ENCODE results near the gene ABCD2. TPM values are rescaled to one million over a fixed set of nuclear protein-coding genes. Genes with fewer than 3 reads are reported as not detected.
"Not testable (repeated sequence)": the region's sequence is repeated elsewhere in the genome, so short reads cannot be mapped to it uniquely, and the experiment has no call there.

Gene ABCD2
- total RNA-seq, 2 donors from 2014 or later, result under 0.01 to 2.0 TPM

DNA sequence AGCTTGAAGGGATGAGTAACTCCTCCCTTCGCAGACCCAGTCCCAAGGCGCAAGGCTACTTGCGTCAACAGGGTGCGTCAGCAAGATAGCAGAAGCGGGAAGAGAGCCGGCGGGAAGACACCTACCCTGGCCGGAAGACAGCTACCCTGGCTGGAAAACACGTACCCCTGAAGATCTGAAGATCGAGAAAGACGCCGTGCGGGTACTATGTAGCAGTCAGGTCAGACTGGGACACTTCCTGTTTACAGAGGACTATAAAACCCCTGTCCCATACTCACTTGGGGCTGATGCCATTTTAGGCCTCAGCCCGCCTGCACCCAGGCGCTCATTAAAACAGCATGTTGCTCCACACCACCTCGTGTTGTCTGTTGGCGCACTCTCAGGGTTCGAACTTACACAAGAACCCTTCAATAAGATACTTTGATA lies 80.9 kb downstream of the ABCD2 start:
- no peaks in the 10 kb centered on the region for H3K36me3 ChIP-seq (replicated peaks in 1 of 2; ENCODE audit: insufficient read depth in 1 of 2, low read depth in 2 of 2)

DNA sequence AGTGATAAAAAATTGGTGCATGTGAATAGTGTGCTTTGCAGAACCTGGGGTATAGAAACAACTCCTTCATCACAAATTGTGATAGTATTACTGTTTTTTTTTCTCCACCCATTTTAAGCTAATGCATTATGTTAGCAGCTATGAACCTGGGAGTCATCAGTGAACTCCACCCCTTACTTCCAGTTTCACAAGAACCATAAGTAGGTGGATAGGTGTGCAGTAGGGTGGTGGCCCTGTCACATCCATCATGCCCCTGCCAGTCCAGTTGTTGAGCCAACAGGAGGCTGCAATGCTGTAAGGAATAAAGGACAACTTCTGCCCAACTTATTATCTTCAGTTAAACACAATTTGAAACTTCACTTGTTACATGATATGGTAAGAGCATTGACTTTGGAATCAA lies 85.7 kb downstream of the ABCD2 start:
- H3K27ac ChIP-seq, result no peak overlapping the region
- H3K36me3 ChIP-seq (replicated peaks in 1 of 2; ENCODE audit: insufficient read depth in 1 of 2, low read depth in 2 of 2), result no peaks in the 10 kb centered on the region
- no peak for ATAC-seq
- intact Hi-C loops (cut with DNase I), result no loop called here
- no peak for TF ChIP-seq POLR2A (IDR thresholded peaks at IDR 0.05)
- TF ChIP-seq, protein P1, sequence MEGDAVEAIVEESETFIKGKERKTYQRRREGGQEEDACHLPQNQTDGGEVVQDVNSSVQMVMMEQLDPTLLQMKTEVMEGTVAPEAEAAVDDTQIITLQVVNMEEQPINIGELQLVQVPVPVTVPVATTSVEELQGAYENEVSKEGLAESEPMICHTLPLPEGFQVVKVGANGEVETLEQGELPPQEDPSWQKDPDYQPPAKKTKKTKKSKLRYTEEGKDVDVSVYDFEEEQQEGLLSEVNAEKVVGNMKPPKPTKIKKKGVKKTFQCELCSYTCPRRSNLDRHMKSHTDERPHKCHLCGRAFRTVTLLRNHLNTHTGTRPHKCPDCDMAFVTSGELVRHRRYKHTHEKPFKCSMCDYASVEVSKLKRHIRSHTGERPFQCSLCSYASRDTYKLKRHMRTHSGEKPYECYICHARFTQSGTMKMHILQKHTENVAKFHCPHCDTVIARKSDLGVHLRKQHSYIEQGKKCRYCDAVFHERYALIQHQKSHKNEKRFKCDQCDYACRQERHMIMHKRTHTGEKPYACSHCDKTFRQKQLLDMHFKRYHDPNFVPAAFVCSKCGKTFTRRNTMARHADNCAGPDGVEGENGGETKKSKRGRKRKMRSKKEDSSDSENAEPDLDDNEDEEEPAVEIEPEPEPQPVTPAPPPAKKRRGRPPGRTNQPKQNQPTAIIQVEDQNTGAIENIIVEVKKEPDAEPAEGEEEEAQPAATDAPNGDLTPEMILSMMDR (IDR thresholded peaks at IDR 0.05), result no peak
- no peak for DNase-seq
- H3K9me3 ChIP-seq, result no peaks in the 10 kb centered on the region
- H3K4me3 ChIP-seq, result no peak overlapping the region
- no peaks in the 10 kb centered on the region for H3K4me1 ChIP-seq
- no peaks in the 10 kb centered on the region for H3K27me3 ChIP-seq

More for the DNA sequence above, 80.9 kb downstream of the ABCD2 start:
- ATAC-seq (no peak), DNase-seq (no peak)
- H3K4me3 ChIP-seq, result no peak overlapping the region
- no peaks in the 10 kb centered on the region for H3K4me1 ChIP-seq
- intact Hi-C loops (cut with DNase I), result no loop called here
- no peak for TF ChIP-seq POLR2A (IDR thresholded peaks at IDR 0.05)
- 93 to 94% methylated on average over 17 to 18 of the region's 18 CpGs for WGBS, 2 donors
- no peak overlapping the region for H3K27ac ChIP-seq
- H3K27me3 ChIP-seq, result no peaks in the 10 kb centered on the region
- no peaks in the 10 kb centered on the region for H3K9me3 ChIP-seq

DNA sequence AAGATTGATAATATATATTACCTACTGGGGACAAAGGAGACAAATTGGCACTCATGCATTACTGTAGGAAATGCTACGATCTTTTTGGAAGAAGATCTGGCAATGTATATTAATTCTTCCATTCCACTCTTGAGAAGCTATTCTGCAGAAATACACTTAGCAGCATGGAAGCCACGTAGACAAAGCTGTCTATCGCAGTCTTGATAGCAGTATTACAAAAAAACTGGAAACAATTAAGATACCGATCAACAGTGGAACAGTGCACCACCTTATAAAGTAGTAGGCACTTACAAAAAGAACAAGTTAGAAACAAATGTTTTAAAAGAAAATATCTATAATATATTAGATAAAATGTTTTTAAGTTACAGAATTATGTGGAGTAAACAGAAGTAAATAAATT lies 87.2 kb downstream of the ABCD2 start:
- no peak for ATAC-seq
- TF ChIP-seq, protein P1 (IDR thresholded peaks at IDR 0.05), result no peak
- TF ChIP-seq POLR2A (IDR thresholded peaks at IDR 0.05), result no peak
- WGBS, 2 donors, result 70% methylated on average over 4 of the region's 4 CpGs
- no peak for DNase-seq
- no peaks in the 10 kb centered on the region for H3K4me1 ChIP-seq
- no peaks in the 10 kb centered on the region for H3K9me3 ChIP-seq
- no peaks in the 10 kb centered on the region for H3K36me3 ChIP-seq (replicated peaks in 1 of 2; ENCODE audit: insufficient read depth in 1 of 2, low read depth in 2 of 2)
- no peaks in the 10 kb centered on the region for H3K27me3 ChIP-seq
- H3K4me3 ChIP-seq, result no peak overlapping the region
- intact Hi-C loops (cut with DNase I), result no loop called here
- no peak overlapping the region for H3K27ac ChIP-seq

DNA sequence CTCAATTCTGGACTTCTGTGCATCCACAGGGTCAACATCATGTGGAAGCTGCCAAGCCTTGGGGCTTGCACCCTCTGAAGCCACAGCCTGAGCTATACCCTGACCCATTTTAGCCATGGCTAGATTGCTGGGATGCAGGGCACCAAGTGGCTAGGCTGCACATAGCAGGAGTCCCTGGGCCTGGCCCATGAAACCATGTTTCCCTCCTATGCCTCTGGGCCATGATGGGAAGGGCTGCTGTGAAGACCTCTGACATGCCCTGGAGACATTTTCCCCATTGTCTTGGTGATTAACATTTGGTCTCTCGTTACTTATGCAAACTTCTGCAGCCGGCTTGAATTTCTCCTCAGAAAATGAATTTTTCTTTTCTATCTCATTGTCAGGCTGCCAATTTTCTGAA lies 92.6 kb downstream of the ABCD2 start:
- no peak overlapping the region for H3K4me3 ChIP-seq
- peaks cover 0 to 8% (median 0%) of the 10 kb centered on the region in 3 donors for H3K9me3 ChIP-seq
- intact Hi-C loops (cut with DNase I), result no loop called here
- WGBS, 2 donors, result 82 to 90% methylated on average over 2 of the region's 2 CpGs
- no peak for DNase-seq
- no peaks in the 10 kb centered on the region for H3K36me3 ChIP-seq (replicated peaks in 1 of 2; ENCODE audit: insufficient read depth in 1 of 2, low read depth in 2 of 2)
- H3K27me3 ChIP-seq, result no peaks in the 10 kb centered on the region
- no peaks in the 10 kb centered on the region for H3K4me1 ChIP-seq
- no peak for TF ChIP-seq POLR2A (IDR thresholded peaks at IDR 0.05)
- TF ChIP-seq, protein P1 (IDR thresholded peaks at IDR 0.05), result no peak
- no peak overlapping the region for H3K27ac ChIP-seq
- no peak for ATAC-seq

DNA sequence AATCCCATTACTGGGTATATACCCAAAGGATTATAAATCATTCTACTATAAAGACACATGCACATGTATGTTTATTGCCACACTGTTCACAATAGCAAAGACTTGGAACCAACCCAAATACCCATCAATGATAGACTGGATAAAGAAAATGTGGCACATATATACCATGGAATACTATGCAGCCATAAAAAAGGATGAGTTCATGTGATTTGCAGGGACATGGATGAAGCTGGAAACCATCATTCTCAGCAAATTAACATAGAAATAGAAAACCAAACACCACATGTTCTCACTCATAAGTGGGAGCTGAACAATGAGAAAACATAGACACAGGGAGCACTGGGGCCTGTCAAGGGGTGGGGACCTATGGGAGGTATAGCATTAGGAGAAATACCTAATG lies 97.4 kb downstream of the ABCD2 start:
- DNase-seq; intact Hi-C loops (cut with DNase I); H3K9me3 ChIP-seq; H3K36me3 ChIP-seq (replicated peaks in 1 of 2; ENCODE audit: insufficient read depth in 1 of 2, low read depth in 2 of 2); H3K4me3 ChIP-seq; H3K27me3 ChIP-seq; ATAC-seq; H3K27ac ChIP-seq; H3K4me1 ChIP-seq: not testable (repeated sequence)

DNA sequence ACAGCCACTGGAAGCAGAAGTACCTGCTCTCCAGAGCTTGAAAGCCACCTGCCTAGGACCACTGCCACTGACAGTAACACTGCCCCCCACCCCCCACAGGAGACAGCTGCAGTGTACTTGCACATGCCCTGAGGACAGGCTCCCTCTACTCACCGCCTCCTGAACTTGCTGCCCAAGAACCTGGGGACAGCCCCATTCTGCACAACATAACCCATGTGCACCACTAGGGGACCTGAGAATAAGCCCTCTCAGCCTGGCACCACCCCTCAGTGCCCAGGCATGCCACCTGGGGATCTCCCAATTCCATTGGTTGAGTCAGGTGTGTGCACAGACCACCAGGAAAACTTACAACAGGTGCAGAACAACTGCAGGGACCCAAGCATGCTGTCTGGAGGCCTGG lies 109.6 kb downstream of the ABCD2 start:
- ATAC-seq (no peak), DNase-seq (no peak)
- Histone ChIP-seq H3K9me3 (peaks cover 0 to 6% (median 0%) of the 10 kb centered on the region in 3 donors), H3K4me3 (no peak overlapping the region), H3K27ac (no peak overlapping the region), H3K36me3 (replicated peaks in 1 of 2; ENCODE audit: insufficient read depth in 1 of 2, low read depth in 2 of 2) (no peaks in the 10 kb centered on the region), H3K27me3 (no peaks in the 10 kb centered on the region), H3K4me1 (no peaks in the 10 kb centered on the region)
- WGBS, 2 donors, result 100% methylated on average over 1 of the region's 1 CpG
- TF ChIP-seq POLR2A (IDR thresholded peaks at IDR 0.05), result no peak
- TF ChIP-seq, protein P1 (IDR thresholded peaks at IDR 0.05), result no peak
- intact Hi-C loops (cut with DNase I), result no loop called here

All from body of pancreas (tissue), 4 donors.